ENCODE results near the gene SMIM41.

The SMIM41 gene
- long read RNA-seq, result 0 reads

GRCh38 chr12:52079576-52080402 is at the start of gene SMIM41:
SMIM41 (plus strand) TSS chr12:52079704; CDS start chr12:52079780, 76 bp downstream.
- no peak for DNase-seq (ENCODE audit: low read depth in 1 of 2, low spot score in 1 of 2)
- no peaks in the 10 kb centered on the region for H3K27me3 ChIP-seq (ENCODE audit: insufficient read depth, poor library complexity, severe bottlenecking)
- H3K4me3 ChIP-seq (replicated peaks; ENCODE audit: insufficient read depth, low read length), result no peak within 1 kb of the TSS
- H3K27ac ChIP-seq (replicated peaks), result no peak within 1 kb of the TSS
- no peak for TF ChIP-seq REST (IDR thresholded peaks at IDR 0.05; ENCODE audit: insufficient replicate concordance, low read depth)
- TF ChIP-seq POLR2AphosphoS5 (IDR thresholded peaks at IDR 0.05; ENCODE audit: low read depth), result no peak

DNA sequence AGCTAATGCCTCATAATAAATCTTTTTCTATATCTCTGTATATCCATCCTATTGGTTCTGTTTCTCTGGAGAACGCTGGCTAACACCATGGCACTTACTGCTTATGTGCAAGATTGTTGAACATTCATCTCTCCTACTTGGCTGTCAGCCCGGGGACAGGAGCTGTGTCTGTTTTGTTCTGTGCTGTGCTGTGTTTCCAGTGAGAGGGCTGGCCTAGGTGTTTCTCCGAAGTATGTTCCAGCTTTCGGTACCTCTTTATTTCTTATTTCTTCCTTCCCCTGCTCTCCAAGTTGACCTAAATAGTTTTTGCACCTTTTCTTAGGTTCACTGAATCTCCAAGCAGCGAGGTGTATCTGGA is 47.1 kb upstream of the SMIM41 start:
- H3K27me3 ChIP-seq (ENCODE audit: insufficient read depth, poor library complexity, severe bottlenecking), result peaks cover 1% of the 10 kb centered on the region
- DNase-seq (ENCODE audit: low read depth in 1 of 2, low spot score in 1 of 2), result no peak
- TF ChIP-seq POLR2AphosphoS5 (IDR thresholded peaks at IDR 0.05; ENCODE audit: low read depth) (no peak), CTCF (IDR thresholded peaks at IDR 0.05; ENCODE audit: insufficient read depth, low read length) (no peak), GABPA (IDR thresholded peaks at IDR 0.05; ENCODE audit: low read depth) (no peak), SPI1 (IDR thresholded peaks at IDR 0.05; ENCODE audit: borderline replicate concordance, low read depth) (no peak), REST (IDR thresholded peaks at IDR 0.05; ENCODE audit: insufficient replicate concordance, low read depth) (no peak)
- H3K27ac ChIP-seq (replicated peaks), result no peak overlapping the region
- no peak overlapping the region for H3K4me3 ChIP-seq (replicated peaks; ENCODE audit: insufficient read depth, low read length)

DNA sequence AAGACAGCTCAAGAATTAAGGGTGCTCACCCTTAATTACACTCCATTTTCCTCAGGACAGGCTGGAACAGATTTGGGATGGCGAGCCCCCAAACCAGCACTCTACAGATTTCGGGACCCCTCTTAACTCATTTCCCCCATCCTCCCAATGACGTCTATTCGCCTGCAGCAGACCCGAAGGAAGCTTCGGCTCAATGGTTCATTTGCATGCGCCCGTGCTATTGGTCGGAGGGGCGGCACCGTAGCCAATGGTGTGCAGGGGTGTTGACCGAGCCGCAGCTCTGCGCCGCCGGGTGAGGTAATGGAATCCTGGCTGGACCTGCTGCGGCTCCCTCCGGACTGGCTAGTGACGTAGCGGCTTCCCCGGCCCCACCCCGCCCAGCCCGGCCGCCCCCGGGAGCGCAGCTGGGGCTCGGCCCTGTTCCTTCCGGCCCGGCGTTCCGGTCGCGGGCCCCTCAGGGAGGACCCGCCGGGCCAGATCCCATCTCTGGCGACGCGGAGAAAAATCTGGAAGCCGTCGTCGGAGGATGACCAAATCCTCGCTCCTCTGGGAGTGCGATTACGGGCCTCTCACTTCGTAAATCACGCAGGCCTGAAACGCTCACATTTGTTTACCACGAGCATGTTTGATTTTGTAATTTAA is 46.6 kb upstream of the SMIM41 start:
- Histone ChIP-seq H3K4me3 (replicated peaks; ENCODE audit: insufficient read depth, low read length) (peak overlapping the region; percentile 27), H3K27ac (replicated peaks) (0 out of 2 replicates have a peak overlapping the region, but pooled peaks have one; percentile 22), H3K27me3 (ENCODE audit: insufficient read depth, poor library complexity, severe bottlenecking) (peaks cover 3% of the 10 kb centered on the region)
- DNase-seq (ENCODE audit: low read depth in 1 of 2, low spot score in 1 of 2), result peak; percentile 79 to 94
- TF ChIP-seq CTCF (IDR thresholded peaks at IDR 0.05; ENCODE audit: insufficient read depth, low read length) (no peak), SPI1 (IDR thresholded peaks at IDR 0.05; ENCODE audit: borderline replicate concordance, low read depth) (no peak)

DNA sequence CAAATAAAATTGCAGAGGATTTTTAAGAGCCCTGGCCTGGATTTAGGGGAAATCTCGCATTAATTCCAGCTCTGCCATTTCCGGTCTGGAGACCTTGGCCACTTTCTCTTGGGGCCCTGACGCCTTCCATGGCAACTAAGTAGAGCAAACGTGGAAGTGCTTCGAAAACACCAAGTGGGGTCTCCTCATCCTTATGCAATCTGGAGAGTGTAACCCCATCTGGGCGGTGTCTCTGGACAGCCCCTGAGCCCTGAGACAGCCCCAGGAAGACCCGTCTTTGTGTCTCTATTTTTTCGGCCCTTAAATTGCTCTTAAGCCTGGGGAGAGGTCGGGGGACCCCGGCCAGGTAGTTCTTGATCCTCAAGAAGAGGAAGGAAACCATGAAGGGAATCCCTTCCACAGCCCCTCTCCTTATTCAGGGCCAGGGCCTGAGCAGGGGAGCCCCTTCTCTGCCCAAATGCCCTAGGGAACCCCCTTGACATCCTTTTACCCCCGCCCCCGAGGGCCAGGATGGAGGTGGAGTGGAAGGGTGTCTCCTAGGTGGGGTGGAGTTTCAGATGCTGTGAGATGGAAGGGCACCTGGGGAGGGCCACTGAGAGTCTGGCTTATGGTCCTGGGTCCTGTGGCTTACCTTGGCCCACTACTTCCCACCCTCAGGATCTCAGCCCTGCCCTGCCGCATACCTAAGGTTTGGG is 45.9 kb upstream of the SMIM41 start:
- H3K4me3 ChIP-seq (replicated peaks; ENCODE audit: insufficient read depth, low read length), result peak overlapping the region; percentile 27
- no peak for TF ChIP-seq SPI1 (IDR thresholded peaks at IDR 0.05; ENCODE audit: borderline replicate concordance, low read depth)
- no peak for TF ChIP-seq GABPA (IDR thresholded peaks at IDR 0.05; ENCODE audit: low read depth)
- TF ChIP-seq REST (IDR thresholded peaks at IDR 0.05; ENCODE audit: insufficient replicate concordance, low read depth), result no peak
- no peak for TF ChIP-seq CTCF (IDR thresholded peaks at IDR 0.05; ENCODE audit: insufficient read depth, low read length)
- no peak for TF ChIP-seq POLR2AphosphoS5 (IDR thresholded peaks at IDR 0.05; ENCODE audit: low read depth)
- H3K27ac ChIP-seq (replicated peaks), result no peak overlapping the region
- DNase-seq (ENCODE audit: low read depth in 1 of 2, low spot score in 1 of 2), result no peak
- peaks cover 3% of the 10 kb centered on the region for H3K27me3 ChIP-seq (ENCODE audit: insufficient read depth, poor library complexity, severe bottlenecking)

Measured in HL-60 (cell line).